GM19099 (cell line): ENCODE measurements around the gene RS1.

ENCODE experiments used
- POLR2A ChIP-seq: IDR thresholded peaks from 3 replicates; pipeline ENCODE4 v1.6.1; 2011; ENCODE audit warnings: low read depth; ENCODE audit not compliant: insufficient read length; ENCODE audit errors: extremely low read depth

RS1 gene

GRCh38 chrX:18643853-18644252 lies 28.1 kb downstream of the RS1 start:
- TF ChIP-seq POLR2A: no peak

- no peak for TF ChIP-seq POLR2A
Measured at GRCh38 chrX:18643243-18643642, 28.7 kb downstream of the RS1 start.

GRCh38 chrX:18640686-18641085 lies 31.2 kb downstream of the RS1 start:
- no peak for TF ChIP-seq POLR2A

- TF ChIP-seq POLR2A: no peak
Measured at GRCh38 chrX:18639280-18639679, 32.6 kb downstream of the RS1 start.

GRCh38 chrX:18638398-18638797 lies 33.5 kb downstream of the RS1 start:
- TF ChIP-seq POLR2A: no peak

- no peak for TF ChIP-seq POLR2A
Measured at GRCh38 chrX:18630934-18631333, 41.0 kb downstream of the RS1 start.

- TF ChIP-seq POLR2A: no peak
Measured at GRCh38 chrX:18624599-18624998, 47.3 kb downstream of the RS1 start.

- TF ChIP-seq POLR2A: no peak
Measured at GRCh38 chrX:18620349-18620748, 51.6 kb downstream of the RS1 start.

GRCh38 chrX:18619288-18619687 lies 52.6 kb downstream of the RS1 start:
- TF ChIP-seq POLR2A: no peak

GRCh38 chrX:18617407-18617750 lies 54.5 kb downstream of the RS1 start:
- no peak for TF ChIP-seq POLR2A

GRCh38 chrX:18616688-18617406 lies 55.1 kb downstream of the RS1 start:
- no peak for TF ChIP-seq POLR2A

- TF ChIP-seq POLR2A: no peak
Measured at GRCh38 chrX:18613930-18614639, 57.8 kb downstream of the RS1 start.

GRCh38 chrX:18607966-18608365 lies 63.9 kb downstream of the RS1 start:
- TF ChIP-seq POLR2A: no peak

GRCh38 chrX:18598413-18598812 lies 73.5 kb downstream of the RS1 start:
- TF ChIP-seq POLR2A: no peak

- no peak for TF ChIP-seq POLR2A
Measured at GRCh38 chrX:18596096-18596495, 75.8 kb downstream of the RS1 start.

GRCh38 chrX:18594079-18594478 lies 77.8 kb downstream of the RS1 start:
- TF ChIP-seq POLR2A: no peak
